Gastroesophageal sphincter (tissue), 3 donors: Measurements from ENCODE around the gene HTR6.

Experiments
- POLR2AphosphoS5 ChIP-seq: sonication (generic); formaldehyde crosslinking; IDR thresholded peaks from one replicate; pipeline ENCODE4 v1.6.1; 2017; ENCODE audit warnings: antibody characterized with exemption
- TF ChIP-seq, protein P1 (sequence below), 4 experiments: fragments of 200-600 bp in 2 of 4; fragments of 450-650 bp in 2 of 4; sonication (generic) in 1 of 4; IDR thresholded peaks; one replicate each; pipeline ENCODE4 v1.5.1; 2017 to 2019; ENCODE audit warnings: antibody characterized with exemption in 4 of 4, mild to moderate bottlenecking in 2 of 4, moderate library complexity in 2 of 4

GRCh38 chr1:19639999-19640362 is 24.7 kb upstream of the HTR6 start:
- TF ChIP-seq, protein P1, sequence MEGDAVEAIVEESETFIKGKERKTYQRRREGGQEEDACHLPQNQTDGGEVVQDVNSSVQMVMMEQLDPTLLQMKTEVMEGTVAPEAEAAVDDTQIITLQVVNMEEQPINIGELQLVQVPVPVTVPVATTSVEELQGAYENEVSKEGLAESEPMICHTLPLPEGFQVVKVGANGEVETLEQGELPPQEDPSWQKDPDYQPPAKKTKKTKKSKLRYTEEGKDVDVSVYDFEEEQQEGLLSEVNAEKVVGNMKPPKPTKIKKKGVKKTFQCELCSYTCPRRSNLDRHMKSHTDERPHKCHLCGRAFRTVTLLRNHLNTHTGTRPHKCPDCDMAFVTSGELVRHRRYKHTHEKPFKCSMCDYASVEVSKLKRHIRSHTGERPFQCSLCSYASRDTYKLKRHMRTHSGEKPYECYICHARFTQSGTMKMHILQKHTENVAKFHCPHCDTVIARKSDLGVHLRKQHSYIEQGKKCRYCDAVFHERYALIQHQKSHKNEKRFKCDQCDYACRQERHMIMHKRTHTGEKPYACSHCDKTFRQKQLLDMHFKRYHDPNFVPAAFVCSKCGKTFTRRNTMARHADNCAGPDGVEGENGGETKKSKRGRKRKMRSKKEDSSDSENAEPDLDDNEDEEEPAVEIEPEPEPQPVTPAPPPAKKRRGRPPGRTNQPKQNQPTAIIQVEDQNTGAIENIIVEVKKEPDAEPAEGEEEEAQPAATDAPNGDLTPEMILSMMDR (IDR thresholded peaks at IDR 0.05): no peak
- peak; percentile 5 for TF ChIP-seq POLR2AphosphoS5
